Transverse colon (tissue), 4 donors: Measurements from ENCODE around the gene UBASH3B.

Experiments used
- EP300 ChIP-seq: sonication (generic); formaldehyde crosslinking; IDR thresholded peaks from one replicate; pipeline ENCODE4 v1.6.1; 2017; ENCODE audit warnings: antibody characterized with exemption, low read depth
- POLR2A ChIP-seq: fragments of 450-650 bp; IDR thresholded peaks from one replicate; pipeline ENCODE4 v1.6.1; 2016; ENCODE audit warnings: antibody characterized with exemption, mild to moderate bottlenecking, moderate library complexity
- POLR2AphosphoS5 ChIP-seq, 3 donors: sonication (generic); formaldehyde crosslinking; IDR thresholded peaks; one replicate each; pipeline ENCODE4 v1.6.1; 2016; ENCODE audit warnings: antibody characterized with exemption in 3 of 3
- TF ChIP-seq, protein P1 (sequence below), 5 experiments: fragments of 200-600 bp in 3 of 5; fragments of 450-650 bp in 2 of 5; sonication (generic) in 3 of 5; IDR thresholded peaks; 1 replicate in 2 of 5; 2 replicates in 3 of 5; pipeline ENCODE4 v1.5.1; 2016 to 2017; ENCODE audit warnings: antibody characterized with exemption in 5 of 5, inconsistent platforms in 3 of 5, mild to moderate bottlenecking in 2 of 5, moderate library complexity in 1 of 5

DNA sequence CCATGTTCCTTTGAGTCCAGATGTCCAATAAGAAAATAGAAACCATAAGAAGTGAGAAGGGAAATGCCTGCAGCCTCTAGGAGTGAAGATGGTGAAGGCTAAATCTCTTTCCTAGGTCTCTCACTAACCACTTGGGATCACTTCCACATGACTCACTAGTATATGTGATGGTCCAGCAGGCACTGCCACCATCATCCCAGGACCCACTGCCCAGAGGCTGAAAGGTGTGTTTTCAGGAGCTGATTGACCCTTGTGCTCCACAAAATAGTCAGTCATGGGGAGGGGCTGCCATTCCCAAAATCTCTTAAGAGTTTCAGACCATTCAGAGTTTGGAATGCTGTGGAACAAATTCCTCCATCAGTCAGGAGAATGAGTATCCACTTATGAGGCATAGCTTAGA, 22.9 kb downstream of the UBASH3B start:
- TF ChIP-seq, protein P1, sequence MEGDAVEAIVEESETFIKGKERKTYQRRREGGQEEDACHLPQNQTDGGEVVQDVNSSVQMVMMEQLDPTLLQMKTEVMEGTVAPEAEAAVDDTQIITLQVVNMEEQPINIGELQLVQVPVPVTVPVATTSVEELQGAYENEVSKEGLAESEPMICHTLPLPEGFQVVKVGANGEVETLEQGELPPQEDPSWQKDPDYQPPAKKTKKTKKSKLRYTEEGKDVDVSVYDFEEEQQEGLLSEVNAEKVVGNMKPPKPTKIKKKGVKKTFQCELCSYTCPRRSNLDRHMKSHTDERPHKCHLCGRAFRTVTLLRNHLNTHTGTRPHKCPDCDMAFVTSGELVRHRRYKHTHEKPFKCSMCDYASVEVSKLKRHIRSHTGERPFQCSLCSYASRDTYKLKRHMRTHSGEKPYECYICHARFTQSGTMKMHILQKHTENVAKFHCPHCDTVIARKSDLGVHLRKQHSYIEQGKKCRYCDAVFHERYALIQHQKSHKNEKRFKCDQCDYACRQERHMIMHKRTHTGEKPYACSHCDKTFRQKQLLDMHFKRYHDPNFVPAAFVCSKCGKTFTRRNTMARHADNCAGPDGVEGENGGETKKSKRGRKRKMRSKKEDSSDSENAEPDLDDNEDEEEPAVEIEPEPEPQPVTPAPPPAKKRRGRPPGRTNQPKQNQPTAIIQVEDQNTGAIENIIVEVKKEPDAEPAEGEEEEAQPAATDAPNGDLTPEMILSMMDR (IDR thresholded peaks at IDR 0.05): no peak
- TF ChIP-seq POLR2AphosphoS5 (IDR thresholded peaks at IDR 0.05) (no peak), POLR2A (no peak), EP300 (no peak)
